HG02588 (cell line): ENCODE measurements around the gene NUDT12.

Experiments used
- ATAC-seq: cut with Tn5 transposase; IDR thresholded peaks from one replicate; pipeline ENCODE4 v1.9.1; 2021; ENCODE audit warnings: mild to moderate bottlenecking, moderate library complexity; ENCODE audit not compliant: unreplicated experiment

Gene NUDT12

GRCh38 chr5:103562453-103563157, at the start of gene NUDT12:
NUDT12 (minus strand) TSS chr5:103562789; CDS start chr5:103560248, 2,541 bp downstream.
- peak; percentile 96 for ATAC-seq

- ATAC-seq: no peak
Measured at GRCh38 chr5:103607346-103607745, 44.8 kb upstream of the NUDT12 start.

GRCh38 chr5:103605277-103605676, 42.7 kb upstream of the NUDT12 start:
- no peak for ATAC-seq

- ATAC-seq: no peak
Measured at GRCh38 chr5:103602438-103602837, 39.8 kb upstream of the NUDT12 start.

DNA sequence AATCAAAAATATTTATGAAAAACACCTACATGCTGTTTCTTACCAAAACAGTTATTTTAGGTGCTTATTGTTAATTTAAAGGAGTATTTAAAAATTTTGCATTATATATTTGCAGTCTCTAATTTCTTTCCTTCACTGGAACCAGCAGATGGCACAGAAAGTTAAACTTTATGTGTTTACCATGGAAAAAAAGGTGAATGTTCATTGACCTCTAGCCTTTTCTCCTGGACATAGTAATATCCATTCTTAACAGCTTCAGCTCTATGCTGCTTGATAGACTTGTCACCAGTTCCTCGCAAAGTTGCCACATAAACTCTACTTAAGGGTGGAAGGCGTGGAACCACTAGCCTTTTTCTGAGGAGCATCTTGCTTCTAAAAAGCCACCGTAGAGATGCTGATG, 38.7 kb upstream of the NUDT12 start:
- ATAC-seq: no peak

GRCh38 chr5:103600086-103600485, 37.5 kb upstream of the NUDT12 start:
- no peak for ATAC-seq

DNA sequence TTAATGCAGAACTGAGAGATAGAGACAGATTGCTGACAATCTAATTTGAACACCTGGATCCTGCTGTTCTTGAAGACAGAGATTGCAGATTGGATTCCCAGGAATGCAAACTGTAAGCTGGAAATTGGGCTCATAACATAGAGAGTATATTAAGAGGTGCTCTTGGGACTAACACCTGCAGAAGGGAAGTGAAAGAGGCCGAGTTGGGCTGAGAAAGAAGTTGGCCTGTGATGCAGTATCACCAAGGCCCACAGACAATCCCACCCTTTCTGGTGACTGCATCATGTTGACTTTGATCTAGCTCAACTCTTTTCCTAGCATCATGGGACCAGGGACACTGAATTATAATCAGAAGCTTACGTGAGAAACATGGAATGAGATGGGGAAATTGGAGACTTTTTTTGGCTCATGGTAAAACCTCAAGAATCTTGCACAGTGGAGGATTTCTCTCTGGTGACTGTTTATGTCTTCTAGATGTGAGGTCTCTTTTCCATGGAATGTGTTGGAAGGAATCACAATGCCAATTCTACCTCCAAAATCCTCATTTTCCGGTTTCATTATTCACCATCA, 36.5 kb upstream of the NUDT12 start:
- no peak for ATAC-seq

GRCh38 chr5:103590221-103590620, 27.6 kb upstream of the NUDT12 start:
- ATAC-seq: no peak

GRCh38 chr5:103589776-103590175, 27.2 kb upstream of the NUDT12 start:
- ATAC-seq: no peak

DNA sequence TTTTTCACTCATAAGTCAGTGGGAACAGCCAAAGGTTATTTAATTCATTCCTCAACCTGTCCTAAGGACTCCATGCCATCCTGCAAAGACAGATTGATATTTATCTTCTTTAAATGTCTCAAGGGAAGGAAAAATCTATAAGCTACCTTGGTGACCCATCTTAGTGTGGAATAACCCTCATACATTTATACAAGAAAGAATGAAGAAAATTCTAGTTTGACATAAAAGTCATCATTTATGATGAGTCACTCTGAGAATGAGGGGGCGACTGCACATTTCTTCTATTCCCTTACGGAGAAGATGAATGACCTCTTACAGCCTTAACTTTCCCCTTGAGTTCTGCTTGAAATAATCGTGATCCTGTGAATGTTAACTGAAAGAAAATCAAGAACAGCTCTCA, 26.8 kb upstream of the NUDT12 start:
- ATAC-seq: no peak

DNA sequence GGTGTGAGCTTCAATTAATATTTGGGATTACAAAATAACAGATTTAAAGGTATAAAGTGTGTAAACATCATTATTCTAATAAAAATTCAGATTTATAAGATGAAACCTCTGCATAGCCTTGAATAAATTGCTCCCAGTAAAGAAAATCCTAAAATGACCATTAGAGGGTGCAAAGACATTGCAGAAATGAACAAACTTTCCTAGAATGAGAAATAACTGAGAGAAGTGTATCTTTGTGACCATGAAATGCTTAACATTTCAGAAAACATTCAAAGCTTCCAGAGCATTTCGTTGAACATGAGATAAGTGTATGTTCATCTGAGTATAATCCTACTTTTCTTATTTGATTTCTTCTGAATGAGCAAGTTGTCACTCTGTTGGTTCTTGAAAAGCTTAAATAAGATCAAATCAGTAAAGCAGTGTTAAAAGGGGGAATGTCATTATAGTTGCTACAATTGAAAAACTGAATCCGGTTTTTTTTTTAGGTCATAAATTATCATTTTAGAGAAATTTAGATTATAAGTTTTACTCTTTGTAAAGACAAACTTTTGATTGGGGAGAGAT, 24.7 kb upstream of the NUDT12 start:
- ATAC-seq: no peak

- no peak for ATAC-seq
Measured at GRCh38 chr5:103582364-103582763, 19.8 kb upstream of the NUDT12 start.

GRCh38 chr5:103573411-103573810, 10.8 kb upstream of the NUDT12 start:
- ATAC-seq: no peak

DNA sequence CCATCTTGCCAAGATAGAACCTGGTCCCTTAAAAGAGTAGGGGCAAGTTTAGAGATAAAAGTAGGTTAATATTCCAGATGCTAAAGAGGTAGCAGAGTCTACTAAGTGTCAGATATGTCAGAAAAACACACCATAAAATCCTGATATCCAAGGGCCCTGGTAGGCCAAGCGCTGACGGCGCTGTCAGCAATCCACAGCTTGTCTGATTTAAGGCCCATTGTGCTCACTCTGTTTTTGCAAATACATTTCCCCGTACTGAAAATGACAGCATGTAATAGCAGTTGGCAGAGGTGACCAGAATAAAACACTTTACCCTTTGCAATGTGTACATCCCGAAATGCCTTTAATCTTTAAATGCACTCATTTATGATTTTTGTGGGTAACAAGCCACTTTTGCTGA, 9.9 kb upstream of the NUDT12 start:
- no peak for ATAC-seq

DNA sequence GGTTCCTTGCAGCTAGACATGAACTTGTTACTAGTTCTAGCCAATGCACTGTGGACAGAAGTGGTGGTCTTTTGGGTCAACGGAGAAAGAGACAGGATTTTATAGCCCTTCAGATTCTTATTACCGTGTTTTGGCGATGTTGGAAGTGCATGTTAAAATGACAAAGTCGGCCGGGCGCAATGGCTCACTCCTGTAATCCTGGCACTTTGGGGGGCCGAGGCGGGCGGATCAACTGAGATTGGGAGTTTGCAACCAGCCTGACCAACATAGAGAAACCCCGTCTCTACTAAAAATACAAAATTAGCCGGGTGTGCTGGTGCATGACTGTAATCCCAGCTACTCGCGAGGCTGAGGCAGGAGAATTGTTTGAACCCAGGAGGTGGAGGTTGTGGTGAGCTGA, 9.1 kb upstream of the NUDT12 start:
- no peak for ATAC-seq

DNA sequence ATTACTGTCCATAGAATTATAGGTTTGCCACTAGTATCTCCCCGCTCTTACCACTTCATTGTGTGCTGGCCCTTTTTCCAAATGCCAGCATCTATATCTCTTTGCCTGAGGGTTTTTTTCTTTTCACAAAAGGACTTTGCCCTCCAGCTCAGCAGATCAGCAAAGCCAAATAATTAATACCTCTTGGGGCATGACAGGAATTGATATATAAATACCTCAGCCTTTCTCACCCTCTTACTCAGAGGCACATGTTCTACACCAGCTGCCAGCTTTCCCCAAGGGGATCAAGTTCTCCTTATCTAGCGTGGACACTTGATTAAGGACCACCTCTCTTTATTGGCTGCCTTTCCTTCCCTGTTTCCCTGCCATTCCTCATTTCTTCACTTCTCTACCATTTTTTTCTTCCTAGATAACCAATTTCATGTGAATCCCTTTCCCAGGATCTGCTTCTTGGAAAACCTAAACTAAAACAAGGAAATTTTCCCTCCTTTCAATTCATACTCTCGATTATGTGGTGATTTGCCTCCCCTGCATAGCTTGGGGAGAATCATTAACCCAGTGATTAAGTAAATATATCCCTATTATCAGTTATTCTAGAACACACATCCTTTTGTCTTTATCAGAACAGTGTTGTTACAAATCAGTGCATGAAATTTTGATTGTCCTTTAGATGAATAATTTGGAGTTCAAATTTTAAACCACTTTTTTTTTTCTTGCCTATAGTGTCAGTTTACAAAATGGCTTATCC, 6.9 kb upstream of the NUDT12 start:
- ATAC-seq: no peak

DNA sequence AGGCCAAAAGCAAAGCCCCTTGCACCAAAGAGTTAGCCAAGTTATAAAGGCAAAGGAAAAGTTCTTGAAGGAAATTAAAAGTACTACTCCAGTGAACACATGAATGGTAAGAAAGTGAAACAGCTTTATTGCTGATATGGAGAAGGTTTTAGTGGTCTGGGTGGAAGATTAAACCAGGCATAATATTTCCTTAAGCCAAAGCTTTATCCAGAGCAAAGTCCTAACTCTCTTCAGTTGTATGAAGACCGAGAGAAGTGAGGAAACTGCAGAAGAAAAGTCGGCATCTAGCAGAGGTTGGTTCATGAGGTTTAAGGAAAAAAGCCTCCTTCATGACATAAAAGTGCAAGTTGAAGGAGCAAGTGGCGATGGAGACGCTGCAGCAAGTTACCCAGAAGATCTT, 3.1 kb upstream of the NUDT12 start:
- no peak for ATAC-seq

- peak; percentile 41 for ATAC-seq
Measured at GRCh38 chr5:103561685-103562452, 720 bp downstream of the NUDT12 start.

DNA sequence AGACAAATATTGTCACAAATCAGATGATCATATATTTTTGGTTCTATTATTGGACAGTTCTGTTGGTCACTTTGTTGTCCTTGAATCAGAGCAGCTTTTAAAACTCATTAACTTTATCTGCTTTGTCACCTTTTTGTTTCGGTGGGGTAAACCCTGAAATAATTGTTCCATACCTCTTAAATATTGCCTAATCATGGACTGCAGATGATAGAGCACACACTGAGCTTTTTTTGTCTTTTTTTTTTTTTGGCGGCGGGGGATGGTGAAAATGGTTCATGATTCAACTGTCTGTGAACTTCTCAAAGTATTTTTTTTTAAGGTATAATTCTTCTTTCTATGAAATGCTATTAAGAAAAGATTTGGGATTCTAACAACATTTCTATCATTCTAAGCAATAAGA, 1.8 kb downstream of the NUDT12 start:
- ATAC-seq: no peak

DNA sequence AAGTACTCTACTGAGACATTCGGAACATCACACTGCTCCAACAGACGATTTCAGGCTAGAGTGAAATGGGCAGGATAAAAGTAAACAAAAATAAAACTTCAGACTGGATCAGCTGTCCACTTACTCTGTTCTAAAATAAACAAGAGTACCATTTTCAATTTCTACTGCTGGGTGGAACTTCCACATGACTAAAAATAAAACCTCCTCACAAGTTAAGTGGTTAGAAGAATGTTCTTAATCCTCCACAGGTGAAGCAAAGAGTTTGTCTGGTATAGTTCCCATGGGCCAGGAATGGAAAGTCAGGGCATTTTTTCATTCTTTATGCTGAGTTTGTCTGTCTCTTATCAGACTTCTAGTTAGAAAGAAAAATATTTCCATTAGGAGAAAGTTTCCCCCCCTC, 15.7 kb downstream of the NUDT12 start:
- ATAC-seq: peak; percentile 69

DNA sequence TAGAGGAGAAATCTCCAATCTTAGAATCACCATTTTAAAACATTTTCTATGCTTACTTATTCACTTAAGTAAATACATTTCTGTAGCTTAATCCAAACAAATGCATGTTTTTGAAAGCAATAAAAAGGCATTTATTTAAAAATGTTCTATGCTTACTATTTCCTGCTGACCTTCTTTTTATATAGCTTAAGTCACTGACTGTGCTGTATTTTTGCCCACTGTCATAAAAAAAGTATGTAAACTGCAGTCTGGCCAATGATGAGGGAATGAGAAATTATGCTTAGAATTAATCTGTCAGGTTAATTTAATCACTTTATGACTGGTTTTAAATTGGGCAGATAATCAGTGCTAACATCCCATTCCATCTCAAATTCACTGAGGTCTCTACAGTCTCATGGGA, 20.1 kb downstream of the NUDT12 start:
- no peak for ATAC-seq
